Suprapubic skin (tissue), 4 donors: ENCODE results near the gene FAM136A. TPM values are rescaled to one million over a fixed set of nuclear protein-coding genes. Genes with fewer than 3 reads are reported as not detected.

ENCODE experiments used
- DNase-seq, 2 donors: peaks; one replicate each; pipeline ENCODE4 v3.0.0-alpha.2; 2019; ENCODE audit warnings: low spot score in 2 of 2
- H3K27ac ChIP-seq: fragments of 200-600 bp; sonication (generic); one replicate; pipeline ENCODE4 v1.5.1; 2019
- H3K27me3 ChIP-seq: fragments of 200-600 bp; sonication (generic); one replicate; pipeline ENCODE4 v1.5.1; 2019
- H3K36me3 ChIP-seq: fragments of 200-600 bp; sonication (generic); one replicate; pipeline ENCODE4 v1.5.1; 2019
- H3K4me1 ChIP-seq: fragments of 200-600 bp; sonication (generic); one replicate; pipeline ENCODE4 v1.5.1; 2019
- H3K4me3 ChIP-seq: fragments of 200-600 bp; sonication (generic); one replicate; pipeline ENCODE4 v1.5.1; 2019; ENCODE audit warnings: mild to moderate bottlenecking
- H3K9me3 ChIP-seq: fragments of 200-600 bp; sonication (generic); one replicate; pipeline ENCODE4 v1.5.1; 2019
- EP300 ChIP-seq: sonication (generic); formaldehyde crosslinking; IDR thresholded peaks from one replicate; pipeline ENCODE4 v1.6.1; 2017; ENCODE audit warnings: antibody characterized with exemption
- POLR2A ChIP-seq, 2 donors: fragments of 450-650 bp; IDR thresholded peaks; one replicate each; pipeline ENCODE4 v1.6.1; 2017; ENCODE audit warnings: antibody characterized with exemption in 2 of 2, mild to moderate bottlenecking in 2 of 2, moderate library complexity in 2 of 2
- POLR2AphosphoS5 ChIP-seq, 3 donors: sonication (generic); formaldehyde crosslinking; IDR thresholded peaks; one replicate each; pipeline ENCODE4 v1.6.1; 2017; ENCODE audit warnings: antibody characterized with exemption in 3 of 3
- WGBS: methylation state at CpG from one replicate; pipeline ENCODE4 v1.1.5; 2018; 5-methylcytosine and 5-hydroxymethylcytosine counted together
- total RNA-seq, 4 donors: library from RNA; depleted of rRNA; stranded (reverse); fragments of >200 nt; gene quantifications; one replicate each; pipeline ENCODE4 v1.1.0, GENCODE V29; 2016
- TF ChIP-seq, protein P1 (sequence below), 2 donors: fragments of 200-600 bp in 1 of 2; fragments of 450-650 bp in 1 of 2; sonication (generic) in 1 of 2; IDR thresholded peaks; one replicate each; pipeline ENCODE4 v1.5.1; 2016 to 2019; ENCODE audit warnings: antibody characterized with exemption in 2 of 2, mild to moderate bottlenecking in 1 of 2, moderate library complexity in 1 of 2

FAM136A gene
- total RNA-seq, 4 donors from 2014 or later: 20.8 to 30.9 (median 26.4) TPM

- DNase-seq: peak in 1 of 2 donors; percentile 58
- Histone ChIP-seq H3K4me3 (no peak overlapping the region), H3K27ac (peak overlapping the region; percentile 75), H3K9me3 (no peaks in the 10 kb centered on the region), H3K27me3 (no peaks in the 10 kb centered on the region), H3K36me3 (no peaks in the 10 kb centered on the region), H3K4me1 (peaks cover 14% of the 10 kb centered on the region)
- WGBS: 49% methylated on average over 6 of the region's 6 CpGs
- TF ChIP-seq POLR2AphosphoS5 (IDR thresholded peaks at IDR 0.05) (no peak), EP300 (no peak), POLR2A (IDR thresholded peaks at IDR 0.05) (no peak)
- TF ChIP-seq, protein P1, sequence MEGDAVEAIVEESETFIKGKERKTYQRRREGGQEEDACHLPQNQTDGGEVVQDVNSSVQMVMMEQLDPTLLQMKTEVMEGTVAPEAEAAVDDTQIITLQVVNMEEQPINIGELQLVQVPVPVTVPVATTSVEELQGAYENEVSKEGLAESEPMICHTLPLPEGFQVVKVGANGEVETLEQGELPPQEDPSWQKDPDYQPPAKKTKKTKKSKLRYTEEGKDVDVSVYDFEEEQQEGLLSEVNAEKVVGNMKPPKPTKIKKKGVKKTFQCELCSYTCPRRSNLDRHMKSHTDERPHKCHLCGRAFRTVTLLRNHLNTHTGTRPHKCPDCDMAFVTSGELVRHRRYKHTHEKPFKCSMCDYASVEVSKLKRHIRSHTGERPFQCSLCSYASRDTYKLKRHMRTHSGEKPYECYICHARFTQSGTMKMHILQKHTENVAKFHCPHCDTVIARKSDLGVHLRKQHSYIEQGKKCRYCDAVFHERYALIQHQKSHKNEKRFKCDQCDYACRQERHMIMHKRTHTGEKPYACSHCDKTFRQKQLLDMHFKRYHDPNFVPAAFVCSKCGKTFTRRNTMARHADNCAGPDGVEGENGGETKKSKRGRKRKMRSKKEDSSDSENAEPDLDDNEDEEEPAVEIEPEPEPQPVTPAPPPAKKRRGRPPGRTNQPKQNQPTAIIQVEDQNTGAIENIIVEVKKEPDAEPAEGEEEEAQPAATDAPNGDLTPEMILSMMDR (IDR thresholded peaks at IDR 0.05): no peak
Measured at GRCh38 chr2:70328921-70329561, 27.2 kb upstream of the FAM136A start.

GRCh38 chr2:70325875-70326274 lies 24.0 kb upstream of the FAM136A start:
- Histone ChIP-seq H3K36me3 (no peaks in the 10 kb centered on the region), H3K27me3 (peaks cover 3% of the 10 kb centered on the region), H3K4me1 (peaks cover 14% of the 10 kb centered on the region), H3K4me3 (no peak overlapping the region), H3K27ac (no peak overlapping the region), H3K9me3 (no peaks in the 10 kb centered on the region)
- WGBS: 92% methylated on average over 7 of the region's 7 CpGs
- TF ChIP-seq, protein P1 (IDR thresholded peaks at IDR 0.05): no peak
- TF ChIP-seq POLR2A (IDR thresholded peaks at IDR 0.05) (no peak), POLR2AphosphoS5 (IDR thresholded peaks at IDR 0.05) (no peak), EP300 (no peak)
- DNase-seq: no peak

GRCh38 chr2:70322518-70322917 lies 20.7 kb upstream of the FAM136A start:
- no peak overlapping the region for H3K27ac ChIP-seq
- no peak for DNase-seq
- no peak for TF ChIP-seq POLR2A (IDR thresholded peaks at IDR 0.05)
- TF ChIP-seq POLR2AphosphoS5 (IDR thresholded peaks at IDR 0.05): no peak
- TF ChIP-seq, protein P1 (IDR thresholded peaks at IDR 0.05): no peak
- no peak for TF ChIP-seq EP300

GRCh38 chr2:70321370-70321769 lies 19.5 kb upstream of the FAM136A start:
- Histone ChIP-seq H3K4me3 (no peak overlapping the region), H3K27ac (no peak overlapping the region), H3K9me3 (no peaks in the 10 kb centered on the region), H3K27me3 (peaks cover 3% of the 10 kb centered on the region), H3K4me1 (no peaks in the 10 kb centered on the region), H3K36me3 (no peaks in the 10 kb centered on the region)
- 77% methylated on average over 6 of the region's 6 CpGs for WGBS
- DNase-seq: no peak
- TF ChIP-seq EP300 (no peak), POLR2A (IDR thresholded peaks at IDR 0.05) (no peak), POLR2AphosphoS5 (IDR thresholded peaks at IDR 0.05) (no peak)
- TF ChIP-seq, protein P1 (IDR thresholded peaks at IDR 0.05): no peak

More at GRCh38 chr2:70322518-70322917, 20.7 kb upstream of the FAM136A start:
- no peak overlapping the region for H3K4me3 ChIP-seq
- H3K4me1 ChIP-seq: no peaks in the 10 kb centered on the region
- no peaks in the 10 kb centered on the region for H3K36me3 ChIP-seq
- H3K9me3 ChIP-seq: no peaks in the 10 kb centered on the region
- peaks cover 3% of the 10 kb centered on the region for H3K27me3 ChIP-seq
- WGBS: 71% methylated on average over 2 of the region's 2 CpGs

- Histone ChIP-seq H3K9me3 (no peaks in the 10 kb centered on the region), H3K27me3 (peaks cover 6% of the 10 kb centered on the region), H3K36me3 (no peaks in the 10 kb centered on the region), H3K4me1 (no peaks in the 10 kb centered on the region), H3K4me3 (no peak overlapping the region), H3K27ac (no peak overlapping the region)
- DNase-seq: no peak
- TF ChIP-seq, protein P1 (IDR thresholded peaks at IDR 0.05): no peak
- TF ChIP-seq EP300 (no peak), POLR2AphosphoS5 (IDR thresholded peaks at IDR 0.05) (no peak), POLR2A (IDR thresholded peaks at IDR 0.05) (no peak)
- WGBS: 77% methylated on average over 1 of the region's 1 CpG
Measured at GRCh38 chr2:70314640-70315039, 12.8 kb upstream of the FAM136A start.
